Upper lobe of left lung (tissue), 4 donors: Measurements from ENCODE around the gene ERCC5.

Experiments used
- POLR2A ChIP-seq, 4 donors: fragments of 450-650 bp; IDR thresholded peaks; one replicate each; pipeline ENCODE4 v1.5.1; 2016 to 2017; ENCODE audit warnings: antibody characterized with exemption in 4 of 4, mild to moderate bottlenecking in 2 of 4
- TF ChIP-seq, protein P1 (sequence below), 6 experiments: fragments of 450-650 bp in 4 of 6; fragments of 200-600 bp in 2 of 6; sonication (generic) in 2 of 6; IDR thresholded peaks; one replicate each; pipeline ENCODE4 v1.5.1; 2016 to 2019; ENCODE audit warnings: antibody characterized with exemption in 6 of 6

DNA sequence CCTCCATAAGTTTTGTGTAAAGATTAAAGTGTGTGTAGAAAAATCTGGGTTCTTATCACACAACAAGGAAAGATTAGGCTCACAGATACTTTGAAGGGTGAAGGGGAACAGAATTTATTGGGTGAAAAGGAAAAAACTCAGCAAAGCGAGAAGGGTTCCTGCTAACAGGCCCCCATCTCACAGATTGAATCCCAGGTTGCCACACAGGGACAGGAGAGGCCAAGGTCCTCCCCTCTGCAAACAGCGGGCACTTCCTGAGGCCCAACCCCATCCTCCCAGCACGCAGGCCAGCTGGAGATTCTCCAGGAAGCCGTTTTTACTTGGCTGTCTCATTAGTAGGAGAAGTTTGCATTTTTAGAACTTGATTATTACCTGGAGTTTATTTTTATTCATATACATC lies 15.2 kb upstream of the ERCC5 start:
- TF ChIP-seq, protein P1, sequence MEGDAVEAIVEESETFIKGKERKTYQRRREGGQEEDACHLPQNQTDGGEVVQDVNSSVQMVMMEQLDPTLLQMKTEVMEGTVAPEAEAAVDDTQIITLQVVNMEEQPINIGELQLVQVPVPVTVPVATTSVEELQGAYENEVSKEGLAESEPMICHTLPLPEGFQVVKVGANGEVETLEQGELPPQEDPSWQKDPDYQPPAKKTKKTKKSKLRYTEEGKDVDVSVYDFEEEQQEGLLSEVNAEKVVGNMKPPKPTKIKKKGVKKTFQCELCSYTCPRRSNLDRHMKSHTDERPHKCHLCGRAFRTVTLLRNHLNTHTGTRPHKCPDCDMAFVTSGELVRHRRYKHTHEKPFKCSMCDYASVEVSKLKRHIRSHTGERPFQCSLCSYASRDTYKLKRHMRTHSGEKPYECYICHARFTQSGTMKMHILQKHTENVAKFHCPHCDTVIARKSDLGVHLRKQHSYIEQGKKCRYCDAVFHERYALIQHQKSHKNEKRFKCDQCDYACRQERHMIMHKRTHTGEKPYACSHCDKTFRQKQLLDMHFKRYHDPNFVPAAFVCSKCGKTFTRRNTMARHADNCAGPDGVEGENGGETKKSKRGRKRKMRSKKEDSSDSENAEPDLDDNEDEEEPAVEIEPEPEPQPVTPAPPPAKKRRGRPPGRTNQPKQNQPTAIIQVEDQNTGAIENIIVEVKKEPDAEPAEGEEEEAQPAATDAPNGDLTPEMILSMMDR (IDR thresholded peaks at IDR 0.05) = no peak
- no peak for TF ChIP-seq POLR2A (IDR thresholded peaks at IDR 0.05)
